Endothelial cell of umbilical vein (primary cell): ENCODE data around the gene TPGS2.

Experiments
- CTCF ChIP-seq, 2 donors: IDR thresholded peaks; 1 replicate in 1 of 2; 2 replicates in 1 of 2; pipeline ENCODE4 v1.5.1; 2011; ENCODE audit warnings: low read length in 2 of 2, mild to moderate bottlenecking in 2 of 2, moderate library complexity in 2 of 2, control low read depth in 1 of 2, inconsistent platforms in 1 of 2, low read depth in 1 of 2; ENCODE audit not compliant: insufficient read depth in 1 of 2; ENCODE audit errors: extremely low read depth in 1 of 2
- EZH2 ChIP-seq: IDR thresholded peaks from 2 replicates; pipeline ENCODE4 v1.6.1; 2012; ENCODE audit warnings: borderline replicate concordance, low read depth, mild to moderate bottlenecking, moderate library complexity, low read length, inconsistent platforms; ENCODE audit not compliant: severe bottlenecking
- POLR2A ChIP-seq: IDR thresholded peaks from 2 replicates; pipeline ENCODE4 v1.6.1; 2012; ENCODE audit warnings: low read depth, mild to moderate bottlenecking, control low read depth, low read length
- POLR2AphosphoS5 ChIP-seq: IDR thresholded peaks from 2 replicates; pipeline ENCODE4 v1.6.1; 2012; ENCODE audit warnings: low read depth, mild to moderate bottlenecking, control low read depth, low read length, moderate library complexity; ENCODE audit not compliant: insufficient read depth

DNA sequence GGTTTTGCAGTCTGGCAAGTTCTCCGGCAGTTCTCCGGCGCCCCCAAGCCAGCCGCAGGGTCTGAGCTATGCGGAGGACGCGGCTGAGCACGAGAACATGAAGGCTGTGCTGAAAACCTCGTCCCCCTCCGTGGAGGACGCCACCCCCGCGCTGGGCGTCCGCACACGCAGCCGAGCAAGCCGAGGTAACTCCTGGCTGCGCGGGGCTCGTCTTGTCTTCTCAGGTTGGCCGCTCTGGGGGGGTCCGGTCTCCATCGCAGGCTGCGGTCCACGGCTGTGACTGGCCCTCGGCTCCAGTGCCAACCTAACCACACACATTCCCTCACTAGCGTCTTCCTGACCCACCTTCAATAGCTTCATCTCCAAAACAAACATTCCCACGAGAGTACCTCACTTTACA is 68.2 kb downstream of the TPGS2 start:
- no peak for TF ChIP-seq CTCF (IDR thresholded peaks at IDR 0.05; ENCODE audit: extremely low read depth in 1 of 2, insufficient read depth in 1 of 2, low read depth in 1 of 2, low read length in 2 of 2)
- TF ChIP-seq POLR2A, result no peak
- TF ChIP-seq POLR2AphosphoS5, result no peak
- no peak for TF ChIP-seq EZH2
